CD4-positive, alpha-beta T cell treated with Interleukin-17A for 4 hours (primary cell): ENCODE data around the gene TMEM30A.
A peak's percentile ranks its signal among the peaks of the same experiment; 100 is the strongest.

Experiments used
- DNase-seq: peaks from one replicate; pipeline ENCODE4 v3.0.0-alpha.2; 2020; ENCODE audit warnings: mixed read lengths

TMEM30A gene

DNA sequence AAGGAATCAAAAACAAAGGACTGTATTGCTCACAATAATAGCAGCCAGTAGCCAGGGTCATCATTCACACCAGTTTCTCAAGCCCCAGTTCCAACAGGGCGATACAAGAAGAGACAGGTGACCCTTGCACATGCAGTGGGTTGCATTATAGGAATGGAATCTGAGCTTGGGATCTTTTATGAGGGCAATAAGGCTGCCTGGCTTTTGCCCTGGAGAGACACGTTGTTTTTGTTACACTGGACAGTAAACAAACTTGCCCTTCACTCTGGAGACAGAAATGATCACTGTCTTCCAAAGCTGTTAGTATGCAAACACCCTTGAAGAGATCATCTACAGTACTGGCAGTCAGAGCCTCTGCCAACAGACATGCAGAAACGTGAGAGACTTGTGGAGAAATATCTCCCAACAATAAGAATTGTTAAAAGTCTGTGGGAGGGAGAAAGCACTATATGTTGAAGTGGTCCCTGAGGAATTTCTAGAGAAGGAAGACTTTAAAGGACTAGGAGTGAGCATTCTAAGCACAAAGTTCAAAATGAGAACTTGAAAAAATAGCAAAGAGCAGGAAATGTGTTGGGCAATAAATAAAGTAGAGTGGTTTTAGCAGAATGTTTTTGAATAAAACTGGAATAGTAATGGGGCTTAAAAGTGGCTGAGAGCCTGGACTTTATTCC lies 72.5 kb downstream of the TMEM30A start:
- DNase-seq = no peak

DNA sequence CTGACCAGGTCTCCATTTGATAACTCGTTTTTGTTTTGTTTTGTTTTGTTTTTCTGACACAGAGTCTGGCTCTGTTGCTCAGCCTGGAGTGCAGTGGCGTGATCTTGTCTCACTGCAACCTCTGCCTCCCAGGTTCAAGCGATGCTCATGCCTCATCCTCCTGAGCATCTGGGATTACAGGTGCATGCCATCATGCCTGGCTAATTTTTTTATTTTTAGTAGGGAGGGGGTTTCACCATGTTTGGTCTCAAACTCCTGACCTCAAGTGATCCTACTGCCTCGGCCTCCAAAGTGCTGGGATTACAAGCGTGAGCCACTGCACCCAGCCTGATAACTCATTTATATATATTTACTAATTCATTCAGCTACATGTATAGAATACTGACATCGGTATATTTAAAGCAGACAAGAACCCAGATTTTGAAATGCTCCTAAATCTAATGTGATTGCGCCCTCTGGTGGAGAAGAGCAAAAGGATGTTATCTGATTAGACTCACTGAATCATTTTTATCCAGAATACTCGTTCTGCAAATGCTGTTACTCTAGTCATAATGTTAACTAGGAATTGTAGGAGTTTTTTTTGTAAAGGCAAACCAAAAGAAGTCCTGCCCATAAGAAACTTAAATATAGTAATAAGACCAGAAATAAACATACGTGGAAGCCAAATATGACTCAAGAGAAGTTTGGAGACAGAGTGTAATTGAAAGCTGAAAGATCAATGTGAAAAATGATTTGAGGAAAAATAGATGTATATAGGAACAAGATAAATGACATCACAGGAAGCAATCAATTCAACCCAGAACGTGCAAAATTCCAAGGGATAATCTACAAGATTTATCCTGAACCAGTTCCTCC lies 73.5 kb downstream of the TMEM30A start:
- DNase-seq = peak; percentile 67

DNA sequence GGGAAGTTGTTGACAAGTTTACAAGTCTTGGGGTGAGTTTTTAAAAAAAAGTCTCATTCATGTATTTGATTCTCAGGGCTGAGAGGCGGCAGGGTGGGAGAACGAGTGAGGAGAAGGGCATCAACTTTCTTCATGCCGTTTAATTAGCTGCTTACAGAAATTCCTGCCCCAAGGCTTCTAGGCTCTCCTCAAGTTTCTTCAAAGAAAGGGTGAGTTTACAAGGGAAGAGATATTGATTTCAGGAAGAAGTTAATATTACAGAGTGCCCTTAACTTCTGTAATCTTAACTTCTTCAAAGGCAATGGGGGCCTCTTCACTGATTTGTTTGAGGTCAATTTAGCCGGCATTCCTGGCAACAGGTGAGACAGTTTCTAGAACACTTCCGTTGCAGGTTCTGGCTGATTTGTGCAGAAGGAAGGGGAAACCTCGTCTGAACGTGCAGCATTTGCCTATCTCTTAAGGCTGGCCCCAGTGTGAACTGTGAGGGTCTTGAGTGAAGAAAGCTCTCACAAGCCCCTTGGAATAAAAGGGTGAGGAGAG lies 75.3 kb downstream of the TMEM30A start:
- DNase-seq = no peak

DNA sequence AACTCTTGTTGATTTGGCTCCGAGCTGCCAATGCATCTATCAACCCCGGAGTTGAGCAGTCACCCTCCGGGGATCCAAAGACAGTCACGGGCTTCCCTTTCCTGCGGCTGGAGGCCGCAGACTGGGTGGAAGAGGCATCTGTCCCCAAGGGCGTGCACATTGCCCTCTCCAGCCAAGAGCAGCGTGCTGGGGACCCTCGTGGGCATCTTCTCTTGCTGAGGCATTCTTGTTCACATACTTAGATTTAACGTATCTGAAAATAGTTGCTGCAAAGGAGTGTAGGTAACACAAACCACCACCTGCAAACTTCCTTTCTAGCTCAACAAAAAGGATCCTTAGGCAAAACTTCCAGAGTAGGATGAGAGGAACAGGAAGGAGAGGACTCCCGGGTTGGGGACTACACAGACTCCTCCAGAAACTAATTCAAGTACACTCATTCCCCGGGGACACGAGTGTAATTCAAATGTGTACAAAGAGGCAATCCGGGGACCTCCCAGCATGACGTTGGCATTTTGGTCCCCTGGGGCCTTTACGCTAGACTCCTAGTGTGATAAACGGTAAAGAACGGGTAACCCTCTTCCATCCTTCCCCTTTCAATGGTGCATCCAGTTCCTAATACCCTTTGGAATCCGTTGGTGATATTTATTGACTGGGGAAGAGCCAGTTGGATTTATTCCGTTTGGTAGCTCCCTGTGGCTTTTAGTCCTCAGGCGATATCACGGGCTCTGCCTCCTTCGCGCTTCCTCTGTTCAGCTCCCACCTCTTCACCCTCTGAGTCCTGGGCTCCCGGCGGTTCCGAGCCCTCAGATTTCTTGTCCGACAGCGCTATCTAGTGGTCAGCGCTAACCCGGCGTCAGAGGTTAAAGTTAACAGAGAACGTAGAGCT lies 76.1 kb downstream of the TMEM30A start:
- peak; percentile 82 for DNase-seq

GRCh38 chr6:75206576-75207342 lies 77.8 kb downstream of the TMEM30A start:
- DNase-seq = no peak

GRCh38 chr6:75205776-75206575 lies 78.6 kb downstream of the TMEM30A start, which contains the start of gene COL12A1:
Gene COL12A1 (minus strand): TSS chr6:75206053. CDS start chr6:75202792, 3,261 bp downstream.
- DNase-seq = peak; percentile 7

DNA sequence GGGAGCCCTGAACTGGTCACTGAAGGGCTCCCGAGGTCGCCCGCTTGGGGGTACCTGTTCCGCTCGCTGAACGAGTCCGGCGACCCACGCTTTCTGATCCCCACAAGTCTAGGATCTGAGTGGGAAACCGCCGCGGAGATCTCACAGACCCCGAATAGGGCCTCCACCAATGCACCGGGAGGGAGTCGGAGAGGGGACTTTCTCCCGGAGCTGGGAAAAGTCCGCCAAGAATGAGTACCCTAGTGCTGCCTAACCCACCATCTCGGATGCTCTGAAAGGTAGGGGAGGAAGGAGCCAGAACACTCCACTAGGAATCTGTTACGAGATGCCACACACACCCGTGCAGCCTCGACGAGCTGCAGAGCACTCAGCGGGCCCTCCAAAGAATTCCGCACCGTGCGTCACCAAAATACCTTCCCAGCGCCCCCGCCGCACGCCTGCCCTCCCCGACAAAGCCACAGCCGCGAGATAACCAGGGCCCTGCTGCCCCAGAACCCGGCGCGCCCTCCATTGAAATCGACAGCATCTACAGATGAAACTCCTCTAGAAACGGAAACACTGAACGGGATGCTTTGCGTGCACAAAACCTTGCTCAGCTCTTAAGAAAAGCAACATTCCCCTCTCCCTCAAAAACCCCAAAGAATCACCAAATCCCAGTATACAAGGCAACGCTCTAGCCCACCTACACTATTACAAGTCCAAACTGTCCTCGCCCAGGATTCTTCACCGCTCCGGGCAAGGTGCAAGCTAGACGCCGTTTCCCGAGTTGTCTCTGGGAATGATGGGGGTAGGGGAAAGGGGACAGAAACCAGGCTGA lies 79.4 kb downstream of the TMEM30A start:
- DNase-seq = peak; percentile 10

DNA sequence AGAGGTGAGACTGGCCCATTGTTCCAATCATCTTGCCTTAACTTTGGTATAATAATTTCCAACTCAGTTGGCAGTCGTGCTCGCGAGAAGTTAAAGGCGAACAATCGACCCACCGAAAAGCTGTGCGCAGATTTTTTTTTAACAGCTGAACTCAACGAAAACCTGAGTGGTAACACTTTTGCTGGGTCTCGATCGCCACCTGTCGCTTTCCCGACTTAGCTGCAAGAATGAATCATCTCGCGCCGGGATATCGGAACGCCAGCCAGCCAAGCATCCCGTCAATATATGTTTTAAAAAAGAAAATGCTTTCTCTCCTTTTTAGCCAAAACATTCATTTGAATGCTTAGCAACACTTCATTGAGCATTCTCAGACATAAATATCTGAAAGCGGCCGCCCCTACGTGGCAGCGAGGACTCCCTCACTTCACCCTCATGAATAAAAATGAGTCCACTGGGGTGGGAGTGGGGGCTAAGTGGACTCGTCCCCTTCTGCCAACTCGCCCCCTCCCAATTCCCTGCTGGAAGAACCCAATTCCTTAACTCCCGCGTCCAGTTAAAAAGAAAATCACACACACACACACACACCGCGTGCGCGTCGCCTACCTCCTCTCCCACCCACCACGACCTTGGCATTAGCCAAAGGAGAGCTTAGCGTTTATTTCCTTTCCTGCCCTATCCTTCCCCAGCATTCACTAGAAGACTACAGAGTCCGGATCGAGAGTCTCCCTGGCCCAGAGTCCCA lies 80.2 kb downstream of the TMEM30A start:
- DNase-seq = peak; percentile 33

- no peak for DNase-seq
Observed at GRCh38 chr6:75203721-75204120, 80.9 kb downstream of the TMEM30A start.
